Right lobe of liver (tissue), 6 donors: ENCODE data around the gene ADGRD1. TPM values are rescaled to one million over a fixed set of nuclear protein-coding genes. Genes with fewer than 3 reads are reported as not detected.

Source experiments
- ATAC-seq, 4 donors: fragments of 200-7000 bp; cut with Tn5 transposase; one replicate each; pipeline ENCODE4 v1.9.1; 2020; ENCODE audit warnings: mild to moderate bottlenecking in 4 of 4, moderate library complexity in 4 of 4
- DNase-seq, 3 donors: peaks; one replicate each; pipeline ENCODE4 v3.0.0-alpha.2; 2020
- H3K27ac ChIP-seq, 3 donors: fragments of 200-600 bp; one replicate each; pipeline ENCODE4 v1.8.0; 2022
- H3K27me3 ChIP-seq, 2 donors: fragments of 200-600 bp; one replicate each; pipeline ENCODE4 v1.8.0; 2022
- H3K36me3 ChIP-seq, 4 donors: fragments of 200-600 bp; sonication (generic) in 1 of 4; one replicate each; pipeline versions ENCODE4 v1.5.1 to v1.8.0; 2017 to 2022; ENCODE audit warnings: control low read depth in 1 of 4
- H3K4me1 ChIP-seq, 4 donors: fragments of 200-600 bp; sonication (generic) in 1 of 4; one replicate each; pipeline versions ENCODE4 v1.5.1 to v1.8.0; 2017 to 2022; ENCODE audit warnings: control low read depth in 1 of 4
- H3K4me3 ChIP-seq, 3 donors: fragments of 200-600 bp; one replicate each; pipeline ENCODE4 v1.8.0; 2022
- H3K9me3 ChIP-seq, 4 donors: fragments of 200-600 bp; sonication (generic) in 1 of 4; one replicate each; pipeline versions ENCODE4 v1.5.1 to v1.8.0; 2017 to 2022; ENCODE audit warnings: control low read depth in 1 of 4
- CTCF ChIP-seq, 4 donors: fragments of 200-600 bp in 3 of 4; fragments of 450-650 bp in 1 of 4; IDR thresholded peaks; one replicate each; pipeline versions ENCODE4 v1.5.1 to v1.8.0; 2016 to 2022; ENCODE audit warnings: antibody characterized with exemption in 4 of 4, mild to moderate bottlenecking in 2 of 4
- POLR2A ChIP-seq: fragments of 450-650 bp; IDR thresholded peaks from one replicate; pipeline ENCODE4 v1.6.1; 2017; ENCODE audit warnings: antibody characterized with exemption, mild to moderate bottlenecking
- WGBS: methylation state at CpG from one replicate; pipeline ENCODE4 v1.1.6; 2018; ENCODE audit warnings: low coverage, low lambda C conversion rate; ENCODE audit not compliant: insufficient coverage; ENCODE audit errors: missing lambda C conversion rate; 5-methylcytosine and 5-hydroxymethylcytosine counted together
- intact Hi-C, 2 donors: fragments of 100-400 bp; cut with DNase I; formaldehyde crosslinking; loops; one replicate each; pipeline versions ENCODE4 v1.11.2 to v1.14.1; 2022
- total RNA-seq, 6 experiments: library from RNA; depleted of rRNA in 2 of 6; stranded (reverse); fragments of >200 nt in 2 of 6; fragmentation: NEBNext Ultra II Directional in 3 of 6; extraction: Animal tissue kit (Norgen Biotek cat#: 25700) in 3 of 6; gene quantifications; one replicate each; pipeline versions ENCODE4 v1.1.0 to v1.2.4, GENCODE V29; 2016 to 2023
- donor health status: DM: no; HTN: yes; CAD: no.
- donor health status: DM: no; HTN: no; CAD: no.
- donor health status: DM: no; HTN: no; CAD: no.
- donor health status: DM: no; HTN: yes; CAD: no.
- donor health status: DM: no; HTN: yes; CAD: no.

The ADGRD1 gene
- total RNA-seq, 6 experiments from 2014 or later = 4.7 to 17.0 (median 10.9) TPM

GRCh38 chr12:131043401-131043871 is 89.7 kb downstream of the ADGRD1 start:
- TF ChIP-seq CTCF (IDR thresholded peaks at IDR 0.05) (no peak), POLR2A (no peak)
- Histone ChIP-seq H3K36me3 (no peaks in the 10 kb centered on the region), H3K27me3 (no peaks in the 10 kb centered on the region), H3K4me1 (no peaks in the 10 kb centered on the region), H3K9me3 (no peaks in the 10 kb centered on the region), H3K27ac (no peak overlapping the region), H3K4me3 (no peak overlapping the region)
- intact Hi-C loops = no loop called here
- DNase-seq (peak in 1 of 3 donors; percentile 32), ATAC-seq (no peak)
- 78% methylated on average over 6 of the region's 21 CpGs for WGBS

- H3K36me3 ChIP-seq = no peaks in the 10 kb centered on the region
- no peaks in the 10 kb centered on the region for H3K27me3 ChIP-seq
- intact Hi-C loops = no loop called here
- H3K9me3 ChIP-seq = no peaks in the 10 kb centered on the region
- ATAC-seq = no peak
- peak in 1 of 3 donors; percentile 37 for DNase-seq
- H3K27ac ChIP-seq = no peak overlapping the region
- H3K4me3 ChIP-seq = no peak overlapping the region
- WGBS = no CpG with 5 or more reads among the region's 15 CpGs
- TF ChIP-seq POLR2A (no peak), CTCF (IDR thresholded peaks at IDR 0.05) (no peak)
- no peaks in the 10 kb centered on the region for H3K4me1 ChIP-seq
These were observed 90.4 kb downstream of the ADGRD1 start for GRCh38 chr12:131044136-131044535.

- no peak overlapping the region for H3K4me3 ChIP-seq
- H3K27ac ChIP-seq = no peak overlapping the region
- no peak for ATAC-seq
- TF ChIP-seq CTCF (IDR thresholded peaks at IDR 0.05) (no peak), POLR2A (no peak)
- no peaks in the 10 kb centered on the region for H3K27me3 ChIP-seq
- H3K9me3 ChIP-seq = no peaks in the 10 kb centered on the region
- no peaks in the 10 kb centered on the region for H3K36me3 ChIP-seq
- intact Hi-C loops = no loop called here
- DNase-seq = peak in 1 of 3 donors; percentile 43
- no peaks in the 10 kb centered on the region for H3K4me1 ChIP-seq
- WGBS = 96% methylated on average over 21 of the region's 56 CpGs
These were observed 91.2 kb downstream of the ADGRD1 start for GRCh38 chr12:131044760-131045381.

- no peaks in the 10 kb centered on the region for H3K4me1 ChIP-seq
- no peak for ATAC-seq
- TF ChIP-seq POLR2A (no peak), CTCF (IDR thresholded peaks at IDR 0.05) (no peak)
- H3K27ac ChIP-seq = no peak overlapping the region
- peak in 1 of 3 donors; percentile 34 for DNase-seq
- intact Hi-C loops = no loop called here
- no peaks in the 10 kb centered on the region for H3K9me3 ChIP-seq
- no peak overlapping the region for H3K4me3 ChIP-seq
- H3K36me3 ChIP-seq = no peaks in the 10 kb centered on the region
- no peaks in the 10 kb centered on the region for H3K27me3 ChIP-seq
- WGBS = 60% methylated on average over 1 of the region's 13 CpGs
These were observed 92.2 kb downstream of the ADGRD1 start for GRCh38 chr12:131045705-131046460.
